Spleen (tissue), 11 donors: ENCODE data around the gene YKT6. TPM values are rescaled to one million over a fixed set of nuclear protein-coding genes. Genes with fewer than 3 reads are reported as not detected.
"Not testable (repeated sequence)": the region's sequence is repeated elsewhere in the genome, so short reads cannot be mapped to it uniquely, and the experiment has no call there.

Experiments used
- DNase-seq: peaks from one replicate; pipeline ENCODE4 v3.0.0-alpha.2; 2020
- H3K27ac ChIP-seq, 8 donors: fragments of 200-600 bp; sonication (generic) in 7 of 8; 1 replicate in 4 of 8; 2 replicates in 4 of 8; pipeline versions ENCODE4 v1.5.0 to v1.8.0; 2016 to 2021; ENCODE audit warnings: inconsistent platforms in 4 of 8, mild to moderate bottlenecking in 4 of 8, moderate library complexity in 1 of 8
- H3K27me3 ChIP-seq, 7 donors: fragments of 200-600 bp; sonication (generic) in 6 of 7; replicated peaks in 1 of 7; 1 replicate in 4 of 7; 2 replicates in 3 of 7; pipeline versions ENCODE4 v1.5.0 to v1.8.0; 2016 to 2021; ENCODE audit warnings: inconsistent platforms in 3 of 7, mild to moderate bottlenecking in 1 of 7
- H3K36me3 ChIP-seq, 6 donors: fragments of 200-600 bp; sonication (generic) in 5 of 6; 1 replicate in 4 of 6; 2 replicates in 2 of 6; pipeline versions ENCODE4 v1.5.0 to v1.8.0; 2016 to 2021; ENCODE audit warnings: inconsistent platforms in 2 of 6
- H3K4me1 ChIP-seq, 6 donors: fragments of 200-600 bp; sonication (generic) in 5 of 6; 1 replicate in 3 of 6; 2 replicates in 3 of 6; pipeline versions ENCODE4 v1.5.0 to v1.8.0; 2016 to 2021; ENCODE audit warnings: inconsistent platforms in 3 of 6
- H3K4me3 ChIP-seq, 8 donors: fragments of 200-600 bp; sonication (generic) in 7 of 8; 1 replicate in 4 of 8; 2 replicates in 4 of 8; pipeline versions ENCODE4 v1.5.0 to v1.8.0; 2016 to 2021; ENCODE audit warnings: inconsistent platforms in 4 of 8, mild to moderate bottlenecking in 4 of 8, moderate library complexity in 2 of 8
- H3K9me3 ChIP-seq, 8 donors: fragments of 200-600 bp; sonication (generic) in 7 of 8; 1 replicate in 4 of 8; 2 replicates in 4 of 8; pipeline versions ENCODE4 v1.5.0 to v1.8.0; 2016 to 2021; ENCODE audit warnings: inconsistent platforms in 4 of 8
- CTCF ChIP-seq, 11 experiments: fragments of 200-600 bp in 7 of 11; fragments of 450-650 bp in 4 of 11; sonication (generic) in 4 of 11; IDR thresholded peaks in 8 of 11; conservative IDR thresholded peaks in 3 of 11; 1 replicate in 7 of 11; 2 replicates in 4 of 11; pipeline versions ENCODE4 v1.4.0 to v1.8.0; 2016 to 2021; ENCODE audit warnings: antibody characterized with exemption in 11 of 11, inconsistent platforms in 4 of 11, mild to moderate bottlenecking in 1 of 11
- POLR2A ChIP-seq, 3 donors: fragments of 450-650 bp; IDR thresholded peaks; one replicate each; pipeline ENCODE4 v1.5.1; 2017; ENCODE audit warnings: antibody characterized with exemption in 3 of 3, mild to moderate bottlenecking in 1 of 3
- POLR2AphosphoS5 ChIP-seq, 3 donors: sonication (generic); formaldehyde crosslinking; IDR thresholded peaks; one replicate each; pipeline ENCODE4 v1.5.1; 2017; ENCODE audit warnings: antibody characterized with exemption in 3 of 3
- WGBS, 5 donors: extraction: QIAGEN DNeasy Blood & Tissue Kit in 3 of 5; methylation state at CpG; one replicate each; pipeline versions ENCODE4 v1.1.5 to v1.1.7; 2013 to 2018; 5-methylcytosine and 5-hydroxymethylcytosine counted together
- intact Hi-C: fragments of 100-400 bp; cut with DNase I; formaldehyde crosslinking; loops from one replicate; pipeline ENCODE4 v1.15.0; 2023; ENCODE audit warnings: low total_unique reads
- polyA plus RNA-seq, 3 donors: library from polyadenylated mRNA; stranded (reverse); fragments of 200-250 nt; gene quantifications; one replicate each; pipeline ENCODE4 v1.2.1, GENCODE V29; 2013
- total RNA-seq, 7 donors: library from RNA; depleted of rRNA in 3 of 7; stranded (reverse); fragments of >200 nt in 3 of 7; fragmentation: NEBNext Ultra II Directional in 4 of 7; extraction: Animal tissue kit (Norgen Biotek cat#: 25700) in 4 of 7; gene quantifications; one replicate each; pipeline versions ENCODE4 v1.1.0 to v1.2.1, GENCODE V29; 2016 to 2021
- donor health status: healthy with polysubstance abuse.
- donor health status: DM: no; HTN: no; CAD: no; lungs with moderate emphysema.
- donor health status: DM: no; HTN: no; CAD: no.
- donor health status: Bipolar disorder and iron deficiency.
- donor health status: healthy.
- donor health status: DM: no; HTN: no; CAD: no.
- donor health status: DM: yes; HTN: yes; CAD: no.

Gene YKT6
- total and polyA plus RNA-seq, 10 donors: 26.9 to 66.4 (median 55.4) TPM

DNA sequence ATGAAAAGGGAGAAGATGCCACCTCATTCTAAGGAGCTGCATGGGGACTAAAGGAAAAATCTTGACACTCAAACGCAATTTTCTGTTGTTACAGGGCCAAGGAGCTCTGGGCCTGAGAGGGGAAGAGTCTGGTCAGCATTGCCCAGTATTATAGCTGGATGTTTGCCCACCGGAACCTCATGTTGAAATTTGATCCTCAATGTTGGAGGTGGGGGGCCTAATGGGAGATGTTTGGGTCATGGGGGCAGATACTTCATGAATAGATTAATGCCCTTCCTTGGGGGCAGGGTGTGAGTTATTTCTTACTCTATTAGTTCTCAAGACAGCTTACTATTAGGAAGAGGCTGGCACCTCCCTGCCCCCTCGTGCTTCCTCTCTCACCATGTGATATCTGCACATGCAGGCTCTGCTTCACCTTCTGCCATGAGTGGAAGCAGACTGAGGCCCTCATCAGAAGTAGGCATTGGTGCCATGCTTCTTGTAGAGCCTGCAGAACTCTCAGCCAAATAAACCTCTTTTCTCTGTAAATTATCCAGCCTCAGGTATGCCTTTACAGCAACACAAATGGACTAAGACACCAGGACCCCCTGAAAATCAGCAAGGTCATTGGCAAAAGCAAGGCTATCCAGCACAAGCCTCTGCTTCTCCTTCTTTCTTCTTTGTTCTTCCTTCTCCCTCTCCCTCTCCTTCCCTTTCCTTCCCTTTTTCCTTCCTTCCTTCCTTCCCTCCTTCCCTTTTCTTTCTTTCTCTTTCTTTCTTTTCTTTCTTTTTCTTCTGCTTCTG, 26.7 kb upstream of the YKT6 start:
- H3K9me3 ChIP-seq: no peaks in the 10 kb centered on the region
- no peak for DNase-seq
- 47 to 68% (median 64%) methylated on average over 3 of the region's 3 CpGs for WGBS, 5 donors

DNA sequence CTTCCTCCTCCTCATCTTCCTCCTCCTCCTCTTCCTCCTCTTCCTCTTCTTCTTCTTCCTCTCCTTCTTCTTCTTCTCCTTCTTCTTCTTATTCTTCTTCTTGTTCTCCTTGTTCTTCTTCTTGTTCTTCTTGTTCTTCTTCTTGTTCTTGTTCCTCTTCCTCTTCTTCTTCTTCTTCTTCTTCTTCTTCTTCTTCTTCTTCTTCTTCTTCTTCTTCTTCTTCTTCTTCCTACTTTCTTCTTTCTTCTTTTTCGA, 26.2 kb upstream of the YKT6 start:
- H3K4me3 ChIP-seq, H3K36me3 ChIP-seq, H3K4me1 ChIP-seq, H3K27ac ChIP-seq, intact Hi-C loops, DNase-seq, H3K9me3 ChIP-seq: not testable (repeated sequence)
- WGBS, 5 donors: 52 to 71% (median 64%) methylated on average over 1 of the region's 1 CpG
- peaks cover 0 to 11% (median 0%) of the 10 kb centered on the region in 7 donors for H3K27me3 ChIP-seq

More for the DNA sequence above, 26.7 kb upstream of the YKT6 start:
- Histone ChIP-seq H3K4me3 (no peak overlapping the region), H3K36me3 (no peaks in the 10 kb centered on the region), H3K4me1 (no peaks in the 10 kb centered on the region), H3K27ac (no peak overlapping the region), H3K27me3 (peaks cover 0 to 11% (median 0%) of the 10 kb centered on the region in 7 donors)
- TF ChIP-seq POLR2AphosphoS5 (IDR thresholded peaks at IDR 0.05) (no peak), POLR2A (IDR thresholded peaks at IDR 0.05) (no peak), CTCF (IDR thresholded peaks at IDR 0.05 in 8 of 11, conservative IDR thresholded peaks at IDR 0.05 in 3 of 11) (no peak)
- intact Hi-C loops: no loop called here

DNA sequence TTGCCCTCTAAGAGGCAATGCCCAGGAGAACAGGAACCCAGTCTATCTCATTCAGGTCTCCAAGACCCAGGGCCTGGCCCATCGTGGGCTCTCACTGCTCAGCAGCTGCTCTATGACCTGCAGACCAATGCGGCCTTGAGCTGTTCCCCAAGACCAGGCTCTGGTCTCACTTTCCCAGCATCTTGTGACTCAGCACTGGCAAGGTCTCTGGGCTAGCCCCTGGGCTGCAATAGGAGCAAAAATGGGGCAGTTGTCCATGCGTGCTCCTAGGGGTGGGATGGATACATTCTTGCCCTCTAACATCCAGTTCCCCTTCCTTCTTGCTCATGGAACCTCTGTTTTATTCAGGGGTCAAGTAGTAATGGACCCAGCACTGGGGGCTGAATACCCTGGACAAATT, 25.0 kb upstream of the YKT6 start:
- H3K4me1 ChIP-seq: no peaks in the 10 kb centered on the region
- TF ChIP-seq POLR2A (IDR thresholded peaks at IDR 0.05): no peak
- TF ChIP-seq POLR2AphosphoS5 (IDR thresholded peaks at IDR 0.05): no peak
- TF ChIP-seq CTCF (IDR thresholded peaks at IDR 0.05 in 8 of 11, conservative IDR thresholded peaks at IDR 0.05 in 3 of 11): no peak
- intact Hi-C loops: no loop called here

DNA sequence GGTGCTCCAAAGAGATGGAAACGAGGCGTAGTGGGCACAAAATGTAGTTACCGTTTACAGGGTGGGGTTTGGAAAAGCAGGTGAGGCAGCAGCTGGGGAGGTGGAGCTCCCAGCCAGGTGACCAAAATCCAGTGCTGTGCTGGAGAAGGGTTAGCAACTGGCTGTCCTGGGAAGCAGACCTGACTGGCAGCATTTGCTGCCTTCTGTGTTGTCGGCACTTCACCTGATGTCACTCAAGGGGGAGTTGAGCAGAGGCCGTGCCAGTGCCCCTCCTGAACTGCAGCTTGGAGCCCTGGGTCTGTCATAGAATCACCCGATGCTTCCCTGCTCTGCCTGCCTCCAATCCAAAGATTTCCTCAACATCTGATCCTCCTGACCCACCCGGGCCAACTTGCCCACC, 24.3 kb upstream of the YKT6 start:
- TF ChIP-seq POLR2A (IDR thresholded peaks at IDR 0.05) (no peak), POLR2AphosphoS5 (IDR thresholded peaks at IDR 0.05) (no peak), CTCF (IDR thresholded peaks at IDR 0.05 in 8 of 11, conservative IDR thresholded peaks at IDR 0.05 in 3 of 11) (no peak)
- Histone ChIP-seq H3K4me1 (no peaks in the 10 kb centered on the region), H3K9me3 (no peaks in the 10 kb centered on the region), H3K27me3 (peaks cover 0 to 11% (median 0%) of the 10 kb centered on the region in 7 donors), H3K4me3 (no peak overlapping the region), H3K36me3 (no peaks in the 10 kb centered on the region), H3K27ac (no peak overlapping the region)
- 65 to 87% (median 80%) methylated on average over 5 to 7 of the region's 7 CpGs for WGBS, 5 donors
- DNase-seq: no peak
- intact Hi-C loops: no loop called here

More for the DNA sequence above, 25.0 kb upstream of the YKT6 start:
- Histone ChIP-seq H3K4me3 (no peak overlapping the region), H3K27me3 (peaks cover 0 to 11% (median 0%) of the 10 kb centered on the region in 7 donors), H3K27ac (no peak overlapping the region), H3K9me3 (no peaks in the 10 kb centered on the region), H3K36me3 (no peaks in the 10 kb centered on the region)
- 58 to 83% (median 81%) methylated on average over 3 of the region's 3 CpGs for WGBS, 5 donors
- no peak for DNase-seq
